Measurements from ENCODE around the gene PPP1R1C. TPM values are rescaled to one million over a fixed set of nuclear protein-coding genes. Genes with fewer than 3 reads are reported as not detected.

Gene PPP1R1C
- total RNA-seq, 1 donor: 1.4 TPM

DNA sequence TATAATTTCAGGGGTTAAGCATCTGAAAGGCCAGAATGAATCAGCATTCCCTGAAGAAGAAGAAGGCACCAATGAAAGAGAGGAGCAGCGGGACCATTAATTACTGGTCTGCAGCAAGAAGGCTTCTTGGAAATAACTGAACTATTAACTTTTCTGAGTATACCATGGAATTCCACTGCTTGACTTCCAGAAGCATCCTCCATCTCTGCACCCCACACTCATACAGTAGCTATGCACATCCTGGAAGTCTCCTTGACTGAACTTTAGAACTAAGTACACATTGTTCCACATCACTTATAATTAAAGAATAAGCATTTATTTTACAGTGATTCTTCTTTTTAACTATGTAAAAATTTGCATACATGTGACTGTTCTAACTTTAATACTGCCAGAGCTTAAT lies 131.5 kb downstream of the PPP1R1C start:
- DNase-seq (ENCODE audit: low read depth): no peak
- TF ChIP-seq, protein P1, sequence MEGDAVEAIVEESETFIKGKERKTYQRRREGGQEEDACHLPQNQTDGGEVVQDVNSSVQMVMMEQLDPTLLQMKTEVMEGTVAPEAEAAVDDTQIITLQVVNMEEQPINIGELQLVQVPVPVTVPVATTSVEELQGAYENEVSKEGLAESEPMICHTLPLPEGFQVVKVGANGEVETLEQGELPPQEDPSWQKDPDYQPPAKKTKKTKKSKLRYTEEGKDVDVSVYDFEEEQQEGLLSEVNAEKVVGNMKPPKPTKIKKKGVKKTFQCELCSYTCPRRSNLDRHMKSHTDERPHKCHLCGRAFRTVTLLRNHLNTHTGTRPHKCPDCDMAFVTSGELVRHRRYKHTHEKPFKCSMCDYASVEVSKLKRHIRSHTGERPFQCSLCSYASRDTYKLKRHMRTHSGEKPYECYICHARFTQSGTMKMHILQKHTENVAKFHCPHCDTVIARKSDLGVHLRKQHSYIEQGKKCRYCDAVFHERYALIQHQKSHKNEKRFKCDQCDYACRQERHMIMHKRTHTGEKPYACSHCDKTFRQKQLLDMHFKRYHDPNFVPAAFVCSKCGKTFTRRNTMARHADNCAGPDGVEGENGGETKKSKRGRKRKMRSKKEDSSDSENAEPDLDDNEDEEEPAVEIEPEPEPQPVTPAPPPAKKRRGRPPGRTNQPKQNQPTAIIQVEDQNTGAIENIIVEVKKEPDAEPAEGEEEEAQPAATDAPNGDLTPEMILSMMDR (IDR thresholded peaks at IDR 0.05; ENCODE audit: insufficient read depth, low read length): no peak
- H3K4me3 ChIP-seq (ENCODE audit: low read depth, low read length): no peak overlapping the region

DNA sequence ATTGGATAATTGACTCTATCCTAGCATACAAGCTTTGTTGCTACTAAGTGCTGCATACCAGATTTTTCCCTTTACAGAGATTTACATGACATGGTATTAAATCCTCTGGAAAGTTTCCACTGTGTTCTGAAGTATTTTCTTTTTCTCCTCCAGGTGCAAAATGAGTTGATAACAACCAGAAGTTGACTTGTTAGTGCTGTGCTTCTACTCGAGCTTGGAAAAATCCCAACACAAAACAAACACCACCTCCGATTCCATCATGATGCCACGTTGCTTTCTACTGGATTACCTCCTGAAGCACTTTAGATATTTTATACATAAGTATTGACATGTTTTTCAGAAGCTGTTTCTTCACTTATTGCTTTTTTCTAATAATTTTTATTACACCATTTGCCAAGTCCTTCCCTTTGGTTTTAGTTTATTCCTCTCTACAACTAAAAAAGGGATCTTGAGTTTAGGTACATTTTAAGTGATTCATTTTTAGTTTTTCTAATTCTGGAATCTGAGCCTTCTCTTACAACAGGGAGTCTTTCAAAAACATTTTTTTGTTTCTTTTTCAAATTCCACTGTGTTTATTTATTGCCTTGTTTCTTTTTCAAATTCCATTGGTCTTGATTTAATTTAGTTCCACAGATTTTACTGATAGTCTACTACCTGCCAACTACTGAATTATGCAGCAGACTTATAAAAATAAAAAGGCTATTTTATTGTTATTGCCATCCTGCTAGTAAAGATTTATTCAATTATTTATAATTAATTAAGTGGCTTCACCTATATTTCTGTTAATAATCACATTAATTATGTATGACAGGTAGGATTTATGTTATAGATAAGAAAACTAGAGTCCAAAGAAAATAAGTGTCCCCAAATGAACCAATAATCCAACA lies 143.4 kb downstream of the PPP1R1C start:
- no peak overlapping the region for H3K4me3 ChIP-seq (ENCODE audit: low read depth, low read length)
- no peak for DNase-seq (ENCODE audit: low read depth)
- TF ChIP-seq, protein P1 (IDR thresholded peaks at IDR 0.05; ENCODE audit: insufficient read depth, low read length): no peak

DNA sequence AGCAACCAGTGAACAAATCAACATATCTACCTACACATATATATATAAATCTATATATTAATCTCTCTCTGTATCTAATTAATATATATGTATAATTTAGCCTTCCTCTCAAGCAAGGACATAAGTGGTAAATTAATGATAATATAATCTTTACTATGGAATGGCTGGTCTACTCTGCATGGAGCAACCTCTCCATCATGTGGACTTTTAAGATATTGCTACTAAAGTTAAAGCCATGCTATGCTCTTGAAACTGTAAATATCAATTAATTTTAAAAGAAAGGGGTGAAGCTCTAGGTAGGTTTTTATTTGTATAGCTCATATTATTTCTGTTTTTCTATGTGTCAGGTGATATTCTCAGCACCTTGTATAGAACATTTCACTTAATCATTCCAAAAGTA lies 147.0 kb downstream of the PPP1R1C start:
- H3K4me3 ChIP-seq (ENCODE audit: low read depth, low read length): no peak overlapping the region
- TF ChIP-seq, protein P1 (IDR thresholded peaks at IDR 0.05; ENCODE audit: insufficient read depth, low read length): peak; percentile 40
- DNase-seq (ENCODE audit: low read depth): peak; percentile 35

DNA sequence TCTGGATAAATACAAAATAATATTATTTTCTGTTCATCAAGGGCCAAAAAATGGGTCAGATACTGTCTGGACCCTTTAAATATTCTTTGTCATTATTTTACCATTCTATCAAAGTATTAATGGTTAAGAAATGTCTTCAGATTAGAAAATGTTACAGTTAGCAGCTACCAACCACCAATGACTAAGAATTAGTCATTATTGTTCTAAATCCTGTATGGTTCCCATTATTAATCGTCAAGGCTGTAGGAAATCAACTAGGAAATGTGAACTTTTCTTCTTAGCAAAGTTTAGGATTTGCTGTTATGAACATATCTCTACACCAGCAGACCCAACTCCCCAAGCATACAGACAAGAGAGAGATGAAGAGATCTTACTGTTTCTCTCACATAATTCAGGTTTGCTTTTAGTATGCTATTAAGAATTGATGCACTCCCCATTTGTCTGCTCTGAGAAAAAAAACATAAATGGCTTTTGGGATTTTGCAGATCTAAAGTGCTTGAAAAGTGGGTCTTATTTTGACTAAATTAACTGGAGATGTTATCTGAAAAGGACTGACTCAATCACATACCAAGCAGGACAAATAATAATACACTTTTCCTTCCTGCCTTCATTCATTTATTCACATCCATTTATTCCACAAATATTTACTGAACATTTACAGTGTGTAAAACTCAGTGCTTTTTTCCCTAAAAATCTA lies 147.7 kb downstream of the PPP1R1C start:
- peak; percentile 25 for DNase-seq (ENCODE audit: low read depth)
- H3K4me3 ChIP-seq (ENCODE audit: low read depth, low read length): no peak overlapping the region
- TF ChIP-seq, protein P1 (IDR thresholded peaks at IDR 0.05; ENCODE audit: insufficient read depth, low read length): no peak

DNA sequence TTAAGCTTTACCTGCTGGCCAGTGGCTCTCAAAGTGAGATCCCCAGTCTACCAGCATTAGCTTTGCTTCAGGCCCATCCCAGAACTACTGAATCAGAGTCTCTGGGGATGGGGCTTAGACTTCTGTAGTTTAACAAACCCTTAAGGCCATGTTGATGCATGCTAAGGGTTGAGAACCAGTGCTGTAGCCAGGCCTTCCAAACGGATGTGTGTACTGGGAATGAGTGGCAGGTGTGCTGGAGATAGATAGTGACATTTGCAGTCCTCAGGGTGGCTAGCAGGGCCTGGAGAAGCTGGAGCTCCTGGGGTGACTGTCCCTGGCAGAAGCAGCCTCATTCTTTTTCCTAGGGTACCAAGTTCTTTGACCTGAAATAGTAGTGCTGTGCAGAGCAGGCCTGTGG lies 148.5 kb downstream of the PPP1R1C start:
- DNase-seq (ENCODE audit: low read depth): no peak
- no peak overlapping the region for H3K4me3 ChIP-seq (ENCODE audit: low read depth, low read length)
- TF ChIP-seq, protein P1 (IDR thresholded peaks at IDR 0.05; ENCODE audit: insufficient read depth, low read length): no peak

- TF ChIP-seq, protein P1 (IDR thresholded peaks at IDR 0.05; ENCODE audit: insufficient read depth, low read length): no peak
- no peak overlapping the region for H3K4me3 ChIP-seq (ENCODE audit: low read depth, low read length)
- DNase-seq (ENCODE audit: low read depth): peak; percentile 21
Measured at GRCh38 chr2:182142062-182142461, 156.4 kb downstream of the PPP1R1C start.

All from fibroblast of the aortic adventitia (primary cell).